CD4-positive, alpha-beta T cell treated with Interleukin-15 for 1 hour (primary cell): ENCODE results near the gene ST8SIA4.

ENCODE experiments used
- DNase-seq: peaks from one replicate; pipeline ENCODE4 v3.0.0-alpha.2; 2020

Gene ST8SIA4, protein sequence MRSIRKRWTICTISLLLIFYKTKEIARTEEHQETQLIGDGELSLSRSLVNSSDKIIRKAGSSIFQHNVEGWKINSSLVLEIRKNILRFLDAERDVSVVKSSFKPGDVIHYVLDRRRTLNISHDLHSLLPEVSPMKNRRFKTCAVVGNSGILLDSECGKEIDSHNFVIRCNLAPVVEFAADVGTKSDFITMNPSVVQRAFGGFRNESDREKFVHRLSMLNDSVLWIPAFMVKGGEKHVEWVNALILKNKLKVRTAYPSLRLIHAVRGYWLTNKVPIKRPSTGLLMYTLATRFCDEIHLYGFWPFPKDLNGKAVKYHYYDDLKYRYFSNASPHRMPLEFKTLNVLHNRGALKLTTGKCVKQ

DNA sequence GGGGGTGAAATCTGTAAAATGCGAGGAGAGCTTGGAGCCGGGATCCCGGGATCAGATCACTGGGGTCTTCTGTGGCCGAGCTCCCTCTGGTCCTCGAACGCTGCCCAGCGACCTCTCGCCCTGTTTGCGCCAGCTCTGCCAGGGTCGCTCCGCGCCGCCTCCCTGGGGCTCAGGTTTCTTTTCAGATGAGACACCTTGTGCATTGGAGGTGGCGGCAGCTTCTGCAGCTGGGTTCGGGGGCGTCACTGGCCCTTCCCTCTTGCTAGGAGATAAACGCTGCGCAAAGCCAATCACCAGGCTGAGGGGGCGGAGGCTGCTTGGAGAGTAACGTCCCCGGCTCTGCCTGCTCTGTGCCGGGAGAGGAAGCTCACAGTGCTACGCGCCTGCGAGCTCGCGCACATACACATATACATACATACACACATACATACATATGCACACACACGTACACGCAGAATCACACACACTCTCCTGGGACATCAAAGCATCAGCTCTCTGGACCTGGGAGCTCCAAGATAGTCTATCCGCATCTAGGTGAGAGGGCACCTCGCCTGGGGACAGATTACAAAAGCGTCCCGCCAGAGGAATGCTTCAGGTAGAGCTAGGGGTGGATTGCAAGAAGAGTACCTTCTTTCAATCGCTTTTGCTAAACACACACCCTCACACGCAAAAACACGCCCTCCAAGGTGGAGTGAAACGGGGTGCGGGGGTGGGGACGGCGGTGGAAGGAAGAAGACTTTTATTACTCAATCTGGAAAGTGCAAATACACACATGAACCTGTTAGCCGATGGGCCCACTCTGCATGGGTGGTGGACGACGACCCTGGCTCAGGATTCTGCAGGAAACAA is at the start of gene ST8SIA4:
ST8SIA4 (minus strand) TSS at position 244 of the 849 bp plus-strand sequence. CDS start 327 bp downstream, outside the sequence.
- DNase-seq = peak; percentile 93

DNA sequence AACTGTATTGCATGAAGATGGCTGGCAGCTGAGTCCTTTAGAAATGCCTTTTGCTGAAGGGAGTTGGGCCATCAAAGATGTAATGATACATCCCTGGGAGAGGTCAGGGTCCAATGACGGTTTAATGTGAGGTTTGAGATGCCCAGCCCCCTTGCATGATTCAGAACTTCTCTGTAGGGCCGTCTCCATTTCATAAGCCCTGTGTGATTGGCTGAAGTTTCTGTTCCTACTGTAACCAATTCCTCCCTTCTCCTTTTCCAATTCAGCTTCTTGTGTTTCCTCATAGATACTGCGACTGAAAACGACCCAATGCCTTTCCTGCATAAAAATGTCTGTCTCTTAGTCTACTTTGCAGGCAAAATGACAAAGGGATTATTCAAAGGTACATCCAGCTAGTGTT is 47.9 kb upstream of the ST8SIA4 start:
- DNase-seq = no peak

DNA sequence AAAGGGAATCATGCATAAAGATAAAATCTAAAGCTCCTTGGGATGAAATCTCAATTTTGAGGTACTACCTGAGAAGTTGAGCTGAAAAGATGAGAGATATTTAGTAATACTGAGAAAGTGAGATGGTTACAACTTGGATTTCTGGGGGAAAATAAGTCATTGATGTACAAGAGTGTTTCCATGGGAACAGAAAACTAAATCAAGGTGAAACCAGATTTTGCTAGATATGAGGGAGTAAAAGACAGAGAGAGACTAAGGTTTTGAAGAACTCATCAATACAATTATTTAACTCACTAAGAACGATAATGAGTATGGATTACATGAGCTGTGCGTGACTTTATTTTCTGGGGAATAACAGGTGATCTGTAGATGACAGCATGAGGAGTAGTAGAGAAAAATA is 10.2 kb upstream of the ST8SIA4 start:
- DNase-seq = no peak

DNA sequence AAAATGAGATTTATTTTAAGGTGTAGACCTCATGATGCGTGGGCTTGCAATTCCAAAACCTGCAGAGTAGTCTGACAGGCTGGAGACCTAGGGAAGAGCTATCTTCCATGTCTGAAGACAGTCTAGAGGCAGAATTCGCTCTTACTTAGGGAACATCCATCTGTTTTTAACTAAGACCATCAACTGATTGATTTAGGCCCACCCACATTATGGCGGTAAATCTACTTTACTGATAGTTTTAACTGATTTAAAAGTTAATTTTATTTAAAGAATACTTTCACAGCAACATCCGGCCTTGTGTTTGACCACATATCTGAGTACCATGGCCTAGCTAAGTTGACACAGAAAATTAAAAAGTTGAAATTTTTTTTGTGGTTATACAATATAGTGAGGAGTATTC is 6.0 kb upstream of the ST8SIA4 start:
- DNase-seq = no peak

DNA sequence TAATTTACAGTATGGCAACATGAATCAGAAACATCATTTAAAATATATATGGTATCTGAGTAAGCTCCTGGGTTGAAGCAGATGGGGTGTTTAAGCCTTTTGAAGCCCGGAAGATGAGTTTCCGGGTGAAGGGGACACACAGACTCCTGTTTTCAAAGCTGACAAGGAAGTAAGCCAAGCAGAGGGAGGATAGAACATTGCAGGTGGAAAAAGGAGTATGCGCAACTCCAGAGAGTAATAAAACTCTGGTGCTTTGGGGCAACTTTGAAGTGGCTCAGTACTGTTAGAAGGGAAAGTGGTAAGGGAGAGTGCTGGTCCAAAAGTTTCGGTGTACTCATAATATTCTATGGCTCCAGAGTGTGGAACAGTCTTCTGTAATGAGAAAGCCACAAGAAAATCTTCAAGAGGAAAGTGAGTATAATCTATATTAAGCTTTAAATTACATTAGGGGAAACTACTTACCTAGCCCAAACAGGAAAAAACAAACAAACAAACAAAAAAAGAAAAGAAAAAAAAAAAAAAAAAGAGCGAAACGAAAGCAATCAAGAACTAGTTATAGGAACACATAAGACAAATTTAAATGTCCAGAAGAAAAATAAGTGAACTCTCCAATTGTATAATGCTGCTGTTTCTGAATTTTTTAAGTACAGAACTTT is 2.3 kb upstream of the ST8SIA4 start:
- no peak for DNase-seq

DNA sequence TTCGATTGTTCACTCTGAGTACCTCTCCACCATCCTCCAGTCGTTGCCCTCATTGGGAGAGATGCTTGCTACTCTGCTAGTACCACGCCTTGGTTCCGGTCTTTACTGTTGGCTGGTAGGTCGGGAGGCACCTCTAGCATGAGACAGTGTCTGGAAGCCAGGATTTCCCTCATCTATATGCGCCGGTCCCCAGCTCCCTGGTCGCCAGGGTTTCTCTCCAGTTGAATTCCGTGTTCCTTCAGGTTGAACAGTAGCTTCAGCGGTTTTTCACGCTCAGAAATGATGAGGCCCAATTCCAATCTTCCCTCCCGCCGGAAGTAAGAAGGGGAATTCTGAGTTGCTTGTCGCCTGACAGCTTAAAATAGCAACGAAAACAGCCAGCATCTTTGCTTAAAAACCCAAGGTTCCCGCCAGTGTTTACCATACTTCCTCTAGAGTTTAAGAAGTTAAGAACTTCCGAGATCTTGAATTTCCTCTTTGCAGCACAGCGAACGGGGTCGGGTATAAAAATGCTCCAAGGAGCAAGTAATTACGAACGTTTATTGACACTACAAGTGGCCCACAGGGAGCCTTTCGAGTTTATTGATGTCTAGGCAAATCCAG is 1.3 kb upstream of the ST8SIA4 start:
- DNase-seq = peak; percentile 51

DNA sequence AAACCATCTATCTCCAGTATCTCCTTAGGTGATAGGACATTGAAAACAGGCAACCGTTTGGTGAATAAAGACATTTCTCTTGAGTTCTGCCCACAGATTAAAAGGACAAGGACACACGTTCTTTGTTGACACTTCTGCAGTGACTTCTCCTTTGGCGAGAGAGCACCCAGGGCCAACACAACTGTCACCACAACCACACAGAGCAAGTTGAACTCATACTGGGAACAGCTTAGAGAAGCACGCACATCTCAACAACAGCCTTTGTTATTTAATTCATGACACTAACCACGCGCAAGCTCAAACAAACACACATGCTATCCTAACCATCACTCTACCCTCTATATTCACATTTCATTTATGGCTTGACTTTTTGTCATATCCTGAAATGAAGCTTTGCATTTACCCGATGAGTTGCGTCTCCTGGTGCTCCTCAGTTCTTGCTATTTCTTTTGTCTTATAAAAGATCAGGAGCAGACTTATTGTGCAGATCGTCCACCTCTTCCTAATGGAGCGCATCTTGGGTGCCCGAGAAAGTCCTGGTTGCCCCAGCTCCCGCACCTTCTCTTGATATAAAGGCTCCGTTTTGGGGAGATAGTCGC is 543 bp downstream of the ST8SIA4 start:
- peak; percentile 46 for DNase-seq

DNA sequence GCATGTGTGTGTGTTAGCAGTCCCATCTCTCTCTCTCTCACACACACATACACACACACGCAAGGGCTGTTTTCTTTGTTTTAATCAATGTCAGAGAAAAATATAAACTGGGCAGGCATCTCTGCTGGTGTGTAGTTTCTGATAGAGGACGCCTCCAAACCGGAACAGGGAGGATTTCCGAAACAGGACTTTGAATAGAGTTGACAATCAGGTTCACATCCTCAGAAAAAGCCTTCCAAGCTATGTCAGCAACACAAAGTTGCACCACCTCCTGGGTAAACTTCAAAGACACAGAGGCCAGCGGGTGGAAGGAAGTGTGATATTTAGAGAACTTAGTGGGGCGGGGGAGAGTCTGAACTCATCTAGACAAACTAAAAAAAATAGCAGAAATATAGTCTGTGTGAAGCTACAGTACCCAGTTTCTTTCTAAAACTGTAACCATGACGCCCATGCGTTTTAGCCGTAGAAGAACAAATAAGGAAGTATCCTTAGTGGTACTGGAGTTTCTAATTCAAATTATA is 1.2 kb downstream of the ST8SIA4 start:
- DNase-seq = peak; percentile 80

DNA sequence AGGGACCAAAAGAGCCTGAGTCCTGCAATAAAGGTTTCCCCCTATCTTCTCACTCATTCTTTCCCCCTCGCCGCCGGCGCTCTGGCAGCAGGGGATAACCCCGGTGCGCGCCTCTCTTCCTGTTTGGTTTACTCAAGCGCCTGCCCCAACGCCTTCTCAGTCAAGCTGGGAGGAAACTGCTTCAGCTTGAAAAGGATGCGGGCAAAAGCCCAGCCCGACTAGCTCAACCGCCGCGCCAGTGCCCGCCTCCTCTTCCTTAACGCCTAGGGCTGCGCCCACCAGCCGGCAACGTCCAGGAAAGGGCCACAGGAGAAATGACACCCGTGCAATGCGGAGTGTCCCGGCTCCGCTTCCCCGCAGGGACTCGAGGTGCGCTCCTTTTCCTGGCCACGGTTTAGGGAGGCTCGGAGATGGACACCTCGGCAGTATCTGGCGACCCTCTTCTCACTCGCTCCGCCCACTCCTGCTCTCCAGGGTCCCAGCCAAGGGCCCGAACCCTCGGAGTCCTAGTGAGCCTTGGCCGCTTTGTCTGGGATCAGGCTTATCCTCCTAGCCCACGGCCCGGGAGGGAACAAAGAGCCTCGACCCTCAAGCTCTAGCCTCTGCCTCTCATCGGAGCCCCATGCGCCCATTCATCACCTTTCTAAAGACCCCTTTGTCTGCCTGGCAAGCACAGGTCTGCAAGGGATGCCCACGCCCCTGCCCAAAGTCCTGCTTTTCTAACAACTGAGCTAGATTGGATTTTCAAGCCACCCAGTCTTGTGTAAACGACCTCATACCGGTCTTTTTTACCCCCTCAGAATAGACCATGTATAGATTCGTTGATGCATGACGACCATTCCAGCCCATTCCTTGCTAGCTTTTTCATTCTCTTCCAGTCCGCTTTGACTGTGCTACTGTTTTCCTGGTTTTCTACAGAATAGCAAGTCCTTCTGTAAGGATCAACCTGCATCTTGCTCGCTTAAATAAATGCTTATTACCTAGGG is 2.0 kb downstream of the ST8SIA4 start:
- peak; percentile 92 for DNase-seq

DNA sequence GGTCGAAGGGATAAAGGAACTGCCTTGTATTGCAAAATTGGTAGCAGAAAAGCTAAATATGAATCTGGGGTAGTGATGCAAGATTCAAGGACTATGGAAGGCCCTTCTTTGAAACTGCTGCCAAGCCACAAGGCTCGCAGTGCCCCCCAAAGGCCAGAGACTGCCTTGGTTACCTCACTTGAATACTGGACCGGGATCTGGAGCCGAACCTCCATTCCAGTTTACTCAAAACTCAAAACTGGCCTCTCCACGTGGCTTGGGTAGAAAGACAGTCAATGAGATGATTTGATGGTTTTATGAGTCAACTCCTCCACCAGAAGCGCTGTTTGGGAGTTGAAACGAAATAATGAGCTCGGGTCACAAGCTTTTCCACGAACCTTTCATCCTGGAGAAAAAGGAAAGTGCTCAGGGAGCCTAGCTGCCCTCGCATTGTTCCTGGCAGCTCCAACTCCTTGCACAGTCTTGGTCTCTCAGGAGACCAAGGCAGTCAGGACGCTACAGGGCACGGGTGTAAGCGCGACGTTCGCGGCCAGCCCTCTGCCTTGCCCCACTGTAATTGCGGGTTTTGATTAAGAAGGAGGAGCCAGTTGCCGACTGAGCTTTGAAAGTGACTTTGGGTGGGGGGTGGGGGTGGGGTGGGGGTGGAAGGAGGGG is 2.8 kb downstream of the ST8SIA4 start:
- peak; percentile 64 for DNase-seq

DNA sequence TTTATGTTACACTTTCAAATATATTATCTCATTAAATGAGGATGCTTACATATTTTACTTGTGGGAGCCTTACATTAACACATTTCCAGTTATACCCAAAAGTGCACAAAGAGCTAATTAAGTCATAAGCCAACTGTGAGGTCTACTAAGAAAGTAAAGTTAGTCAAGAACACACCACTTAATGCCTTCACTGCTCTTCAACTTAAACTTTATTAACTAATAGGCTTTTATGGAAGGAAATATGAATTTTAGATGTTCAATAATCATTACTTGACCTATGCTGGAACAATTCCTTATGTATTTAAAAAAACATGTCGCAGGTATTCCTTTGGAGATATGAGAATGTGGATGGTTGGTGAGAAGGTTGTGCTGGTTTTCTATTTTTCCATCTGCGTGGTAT is 3.4 kb downstream of the ST8SIA4 start:
- DNase-seq = no peak

DNA sequence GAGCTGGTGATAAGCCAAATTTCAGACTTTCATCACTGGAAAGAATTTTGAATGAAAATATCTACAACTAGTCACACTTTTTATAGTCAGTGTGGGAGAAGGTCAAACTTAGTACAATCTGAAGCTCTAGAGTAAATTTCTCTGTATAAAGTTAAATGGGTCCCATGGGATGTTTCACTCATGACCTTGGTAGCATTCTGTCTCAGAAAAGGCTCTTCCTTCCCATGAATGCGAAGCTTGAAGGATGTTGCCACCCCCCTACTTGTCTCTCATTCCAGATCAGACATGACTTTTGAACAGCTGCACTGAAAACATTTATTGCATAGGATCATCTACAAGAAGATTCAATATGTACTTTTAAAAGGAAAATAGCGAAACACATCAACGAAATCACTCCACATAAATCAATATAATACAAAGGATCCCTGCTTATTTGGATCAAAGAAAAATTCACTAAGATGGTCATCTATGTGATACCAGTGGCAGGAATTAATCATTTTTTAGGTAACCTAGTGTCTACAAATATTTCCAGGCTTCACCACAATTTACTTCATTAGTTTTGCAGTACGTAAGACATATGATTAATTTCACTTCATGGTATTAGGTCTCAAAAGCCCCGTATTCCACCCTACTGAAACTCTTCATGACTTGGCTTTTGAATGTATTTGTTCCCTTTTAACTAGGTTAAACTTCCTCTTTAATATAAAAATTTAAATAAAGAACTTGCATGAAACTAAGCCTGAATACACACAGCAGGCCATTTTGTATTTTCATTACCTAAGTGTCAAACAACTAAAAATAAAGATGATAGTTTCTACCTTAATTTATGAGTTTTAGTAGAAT is 4.4 kb downstream of the ST8SIA4 start:
- DNase-seq = no peak

DNA sequence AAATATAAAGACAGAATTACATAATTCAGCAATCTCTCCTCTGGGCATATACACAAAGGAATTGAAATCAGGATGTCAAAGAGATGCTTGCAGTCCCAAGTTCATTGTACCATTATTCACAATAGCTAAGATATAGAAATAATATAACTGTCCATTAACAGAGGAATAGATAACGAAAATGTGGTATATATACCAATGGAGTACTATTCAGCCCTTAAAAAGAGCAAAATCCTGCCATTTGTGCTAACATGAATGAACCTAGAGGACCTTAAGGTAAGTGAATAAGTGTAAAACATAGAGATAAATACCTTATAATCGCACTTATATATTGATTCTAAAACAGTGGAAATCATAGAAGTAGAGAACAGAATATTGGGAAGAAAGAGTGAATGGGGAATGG is 7.0 kb downstream of the ST8SIA4 start:
- DNase-seq = no peak

DNA sequence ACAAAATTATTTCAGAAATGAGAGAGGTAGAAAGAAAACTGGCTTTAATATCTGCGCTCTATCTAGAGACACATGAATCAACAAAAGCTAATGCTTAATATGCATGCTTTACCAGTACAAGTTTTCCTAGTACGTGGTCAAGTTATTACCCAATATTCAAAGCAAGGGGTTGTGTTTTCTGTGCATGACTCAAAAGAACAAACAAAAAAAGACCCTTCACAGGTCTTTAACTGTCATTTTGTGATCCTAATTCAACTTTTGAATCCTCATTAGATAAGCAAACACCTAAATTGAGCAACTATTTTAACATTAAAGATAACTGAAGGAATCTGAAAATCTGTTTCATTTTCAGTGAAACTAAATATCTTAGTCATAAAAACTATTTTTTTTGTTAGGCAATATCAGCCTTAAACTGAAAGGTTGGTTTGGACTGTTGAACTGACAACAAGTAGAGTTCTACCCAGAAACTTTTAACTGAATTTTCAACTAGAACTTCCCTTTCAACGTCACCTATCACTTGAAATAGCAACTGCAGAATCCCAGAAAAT is 12.5 kb downstream of the ST8SIA4 start:
- no peak for DNase-seq

DNA sequence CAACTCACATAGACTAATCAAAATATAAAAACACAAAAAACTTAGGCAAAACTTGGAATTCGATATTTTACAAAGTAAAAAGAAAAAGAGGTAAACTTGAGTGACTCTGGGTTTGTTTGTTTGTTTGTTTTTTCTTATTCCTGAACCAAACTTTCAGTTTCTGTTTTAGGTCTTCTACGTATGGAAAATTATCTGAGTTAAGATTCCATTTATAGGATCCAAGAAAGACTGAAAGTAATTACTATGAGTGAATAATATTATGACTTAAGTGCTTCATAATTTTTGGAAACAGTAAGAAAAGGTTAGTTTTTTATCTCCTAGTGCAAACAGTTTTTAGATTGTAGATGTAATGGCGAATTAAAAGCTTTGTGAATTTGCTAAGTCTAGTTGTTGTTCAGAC is 13.2 kb downstream of the ST8SIA4 start:
- DNase-seq = no peak

DNA sequence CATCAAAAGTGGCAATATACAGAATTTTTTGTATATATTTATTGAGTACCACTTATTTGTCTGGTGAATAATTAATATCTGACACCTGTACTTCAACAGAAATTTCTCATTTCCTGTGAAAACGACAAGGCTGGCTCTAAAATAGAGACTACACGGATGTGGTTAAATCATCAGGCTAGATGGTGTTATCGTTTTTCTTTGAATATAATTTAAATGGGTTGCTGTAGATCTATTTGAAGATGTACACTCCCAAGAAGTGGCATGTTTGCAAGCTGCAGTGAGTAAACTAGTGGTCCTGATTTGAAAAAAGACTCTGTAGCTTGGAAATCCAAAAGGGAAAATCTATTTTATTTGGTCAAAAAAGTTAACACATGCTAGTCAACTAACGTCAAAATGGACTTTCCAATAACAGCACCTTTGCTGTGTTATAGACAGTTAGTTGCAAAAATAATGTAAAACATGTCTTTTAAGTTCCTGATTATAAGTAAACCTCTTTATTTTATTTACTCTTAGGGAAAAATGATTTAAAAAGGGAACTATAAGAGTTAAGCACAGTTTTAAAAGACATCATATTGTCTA is 13.8 kb downstream of the ST8SIA4 start:
- DNase-seq = no peak

DNA sequence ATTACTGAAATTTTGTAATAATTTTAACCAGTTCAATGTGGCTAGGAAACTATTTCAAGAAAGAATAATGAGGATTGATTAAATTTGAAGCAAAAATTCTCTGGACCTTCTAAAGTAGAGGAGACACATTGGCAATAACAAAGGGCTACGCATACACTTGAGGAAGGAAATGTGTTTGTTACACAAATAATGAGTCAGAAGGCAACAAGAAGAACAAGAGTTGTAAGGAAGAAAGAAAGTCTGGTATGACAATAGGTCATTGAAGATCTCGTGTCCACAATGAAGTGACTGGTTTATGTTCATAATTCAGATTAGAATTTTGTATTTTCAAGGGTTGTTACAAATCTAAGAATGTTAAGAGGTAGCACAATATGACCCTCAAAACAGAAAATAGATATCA is 25.8 kb downstream of the ST8SIA4 start:
- DNase-seq = no peak

DNA sequence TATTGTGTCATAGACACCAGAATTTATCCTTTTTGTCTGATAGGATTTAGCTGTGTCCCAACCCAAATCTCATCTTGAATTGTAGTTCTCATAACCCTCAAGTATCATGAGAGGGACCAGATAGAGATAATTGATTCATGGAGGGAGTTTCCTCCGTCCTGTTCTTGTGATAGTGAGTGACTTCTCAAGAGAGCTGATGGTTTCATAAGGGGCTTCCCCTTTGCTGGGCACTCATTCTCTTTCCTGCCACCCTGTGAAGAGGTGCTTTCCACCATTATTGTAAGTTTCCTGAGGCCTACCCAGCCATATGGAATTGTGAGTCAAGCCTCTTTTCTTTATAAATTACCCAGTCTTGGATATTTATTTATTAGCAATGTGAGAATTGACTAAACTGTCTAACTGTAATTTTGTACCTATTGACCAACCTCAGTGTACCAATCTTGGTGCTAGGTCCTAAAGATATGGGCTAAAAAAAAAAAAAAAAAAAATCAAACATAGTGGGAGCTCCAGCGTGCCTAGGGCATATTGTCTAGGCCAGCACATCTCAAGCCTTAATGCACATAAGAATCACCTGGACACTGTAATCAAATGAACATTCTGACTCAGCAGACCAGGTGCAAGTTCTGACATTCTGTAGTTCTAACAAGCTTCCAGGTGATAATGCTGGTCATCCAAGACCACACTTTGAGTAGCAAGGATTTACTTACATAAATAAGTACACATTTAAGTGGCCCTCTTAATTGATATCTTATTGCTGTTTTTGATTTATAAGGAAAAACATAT is 30.5 kb downstream of the ST8SIA4 start:
- peak; percentile 21 for DNase-seq
